GM18520 (cell line): ENCODE measurements around the gene HES1.
A peak's percentile ranks its signal among the peaks of the same experiment; 100 is the strongest.
"Not testable (repeated sequence)": the region's sequence is repeated elsewhere in the genome, so short reads cannot be mapped to it uniquely, and the experiment has no call there.

Experiments used
- ATAC-seq: cut with Tn5 transposase; IDR thresholded peaks from one replicate; pipeline ENCODE4 v1.9.1; 2021; ENCODE audit not compliant: unreplicated experiment

HES1 gene

DNA sequence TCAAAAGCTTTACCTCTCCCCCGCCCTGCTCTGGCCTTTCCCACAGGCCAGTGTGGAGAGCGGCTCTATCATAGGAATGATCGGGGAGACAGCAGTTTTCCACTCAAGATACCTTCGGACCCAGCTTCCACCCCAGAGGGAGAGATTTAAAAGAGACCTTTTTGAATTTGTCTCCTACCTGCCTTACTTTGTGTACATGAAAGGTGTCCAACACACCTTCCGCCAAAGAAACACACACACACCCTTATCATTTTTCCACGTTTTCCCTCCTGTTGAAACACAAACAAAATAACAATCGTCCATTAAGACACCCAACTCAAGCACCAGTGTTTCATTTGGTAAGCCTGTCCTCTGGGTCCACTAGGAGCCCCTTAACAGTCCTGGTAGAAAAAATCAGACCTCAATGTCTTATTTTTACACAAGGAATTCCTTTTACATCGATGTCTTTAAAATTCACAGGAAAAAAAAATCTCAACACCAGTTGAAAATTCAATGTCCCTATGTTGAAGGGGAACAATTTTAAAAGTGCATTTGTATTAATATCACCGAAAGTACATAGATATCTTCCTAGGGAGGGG lies 4.0 kb downstream of the HES1 start:
- ATAC-seq = no peak

DNA sequence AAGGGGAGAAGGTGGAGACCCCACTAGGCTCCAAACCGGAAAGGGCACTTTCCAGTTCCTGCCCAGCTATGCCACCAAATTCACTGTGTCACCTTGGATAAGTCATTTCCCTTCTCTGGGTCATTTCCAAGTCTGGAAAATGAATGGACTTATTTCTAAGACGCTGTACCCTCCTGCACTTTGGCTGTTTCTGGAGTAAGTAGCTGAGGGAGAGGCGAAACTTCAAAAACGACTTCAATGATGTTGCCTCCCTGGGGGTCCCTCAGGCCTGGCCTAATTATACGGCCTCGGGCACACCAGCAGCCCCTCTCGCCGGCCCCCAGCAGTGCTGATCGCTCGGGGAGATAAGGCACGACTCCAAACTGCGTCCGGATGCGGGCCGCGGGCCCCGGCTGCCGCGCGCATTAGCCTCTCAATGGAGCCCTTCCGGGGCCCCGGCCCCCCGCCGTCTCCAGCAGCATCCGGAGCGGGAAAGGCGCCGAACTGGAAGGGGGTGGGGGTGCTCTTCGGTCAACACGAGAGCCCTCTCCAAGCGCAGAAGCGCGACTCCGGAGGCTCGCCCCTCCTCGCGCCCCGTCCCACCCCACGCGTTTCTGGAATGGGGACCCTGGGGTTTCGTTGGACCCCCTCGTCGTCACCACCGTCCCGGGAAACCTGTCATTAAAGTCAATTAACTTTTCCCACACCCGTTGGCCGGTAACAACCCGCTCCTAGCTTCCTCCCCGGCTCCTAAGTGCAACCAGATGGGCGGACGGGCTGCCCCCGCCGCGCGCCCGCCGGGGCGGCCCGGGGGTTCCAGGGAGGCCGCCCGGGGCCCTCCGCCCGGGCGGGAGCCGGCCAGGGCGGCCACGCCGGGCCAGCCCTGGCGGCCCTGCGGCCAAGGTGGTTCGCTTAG lies 4.8 kb downstream of the HES1 start:
- no peak for ATAC-seq

DNA sequence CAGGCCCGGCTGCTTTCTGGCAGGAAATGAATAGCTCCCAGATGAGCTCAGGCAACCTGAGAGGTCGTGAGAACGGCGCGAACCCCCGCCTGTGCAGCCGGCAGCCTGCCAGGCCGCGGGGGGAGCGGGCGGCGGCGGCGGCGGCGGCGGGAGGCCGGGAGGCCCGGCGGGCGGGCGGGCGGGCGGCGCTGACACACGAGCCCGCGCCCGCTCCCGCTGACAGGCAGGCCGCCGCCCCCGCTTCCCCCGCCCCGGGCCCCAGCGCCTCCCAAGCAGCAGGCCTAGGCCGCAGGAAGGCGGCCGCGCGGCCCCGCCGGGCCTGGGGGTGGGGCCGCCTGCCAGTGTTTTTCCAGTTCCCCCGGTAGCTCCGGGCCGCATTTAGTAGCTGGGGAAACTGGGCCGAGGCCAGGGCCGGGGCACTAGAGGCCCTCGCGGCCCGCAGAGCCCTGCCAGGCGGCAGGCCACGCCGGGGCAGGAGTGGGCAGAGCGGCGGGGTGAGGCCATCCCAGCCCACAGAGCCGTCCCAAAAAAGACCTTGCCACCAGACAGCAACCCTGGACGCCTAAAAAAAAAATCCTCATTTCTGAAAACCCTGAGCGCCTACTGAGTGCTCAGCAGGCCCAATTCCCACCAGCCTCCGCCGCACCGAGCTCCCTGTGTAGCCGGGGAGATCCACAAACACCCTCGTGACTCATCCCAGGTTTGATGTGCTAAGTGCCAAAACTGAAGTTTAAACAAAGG lies 5.6 kb downstream of the HES1 start:
- peak; percentile 32 for ATAC-seq

DNA sequence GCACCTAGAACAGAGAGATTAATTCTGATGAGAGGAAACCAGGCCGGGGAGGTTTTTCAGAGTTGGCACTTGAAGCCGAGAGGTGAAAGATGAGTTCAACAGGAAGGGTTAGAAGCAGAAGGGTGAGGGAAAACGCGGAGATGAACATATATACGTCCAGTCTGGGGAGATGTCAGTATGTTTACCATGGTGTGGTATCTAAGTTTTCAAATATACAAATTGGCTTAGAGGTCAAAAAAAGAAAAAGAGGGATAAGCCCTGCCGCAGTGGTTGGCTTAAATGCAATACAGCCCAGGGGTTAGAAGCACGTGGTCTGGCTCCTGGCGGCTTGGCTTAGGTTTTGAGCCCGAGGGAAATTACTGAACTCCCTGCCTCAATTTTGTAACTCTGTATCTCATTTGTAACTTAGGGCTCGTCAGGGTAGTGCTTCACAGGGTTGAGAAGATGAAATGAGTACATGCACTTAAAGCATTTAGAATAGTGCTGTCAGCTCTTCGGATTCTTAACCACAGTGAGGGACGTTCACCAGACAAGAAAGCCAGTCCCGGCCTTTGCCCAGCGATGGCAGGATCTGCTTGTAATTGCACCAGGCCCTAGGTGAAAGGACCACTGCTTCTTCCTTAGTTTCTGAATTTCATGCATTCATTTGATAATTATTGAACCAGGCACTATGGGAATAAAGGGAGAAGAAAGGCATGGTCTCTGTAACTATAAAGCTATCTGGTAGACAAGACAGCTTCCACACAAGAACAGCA lies 6.4 kb downstream of the HES1 start:
- ATAC-seq = no peak

DNA sequence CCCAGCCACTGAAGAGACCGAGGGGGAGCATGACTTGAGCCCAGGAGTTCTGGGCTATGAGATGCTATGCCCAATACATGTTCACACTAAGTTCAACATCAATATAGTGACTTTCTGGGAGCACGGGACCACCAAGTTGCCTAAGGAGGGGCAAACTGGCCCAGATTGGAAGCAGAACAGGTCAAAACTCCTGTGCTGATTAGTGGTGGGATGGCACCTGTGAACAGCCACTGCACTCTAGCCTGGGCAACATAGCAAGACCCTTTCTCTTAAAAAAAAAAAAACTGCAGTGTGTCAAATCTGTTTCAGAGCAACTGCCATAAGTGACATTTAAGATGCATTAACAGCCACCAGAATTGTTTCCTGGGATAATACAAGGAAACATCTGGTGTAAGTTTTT lies 9.8 kb downstream of the HES1 start:
- ATAC-seq = no peak

DNA sequence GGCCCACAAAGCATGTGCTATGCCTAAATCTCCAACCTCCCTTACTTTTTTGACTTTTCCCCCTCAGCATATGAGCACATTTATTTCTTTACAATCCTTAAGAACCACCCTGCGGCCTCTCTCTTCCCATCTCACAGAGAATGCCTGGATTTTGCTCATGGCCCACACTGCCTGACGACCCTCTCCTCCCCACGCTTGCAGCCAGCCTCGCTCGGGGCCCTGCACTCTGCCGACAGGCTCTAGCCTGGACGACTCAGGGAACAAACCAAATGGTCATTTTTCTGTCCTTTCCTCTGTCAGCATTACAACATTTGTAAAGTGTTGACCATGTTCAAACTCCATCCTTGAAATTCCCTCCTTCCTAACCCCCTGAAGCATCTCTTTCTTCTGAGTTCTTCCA lies 11.7 kb downstream of the HES1 start:
- ATAC-seq = no peak

DNA sequence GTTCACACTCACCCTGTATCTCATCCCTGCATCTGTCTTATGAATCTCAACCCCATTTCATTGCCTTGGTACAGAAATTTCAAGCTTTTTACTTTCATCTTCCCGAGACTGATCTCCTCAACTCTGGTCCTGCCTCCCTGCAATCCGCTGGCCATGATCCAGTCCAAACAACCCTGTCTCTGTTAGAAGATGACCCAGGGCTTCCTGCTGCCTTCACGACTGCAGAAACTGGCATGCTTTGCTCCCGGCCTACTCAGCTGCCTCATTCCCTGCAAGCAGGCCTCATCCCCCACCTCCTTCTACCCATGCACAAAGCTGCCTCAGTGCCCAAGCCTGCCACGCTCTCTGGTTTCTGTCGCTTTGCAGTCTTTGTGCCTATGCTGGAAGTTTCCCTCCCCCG lies 12.4 kb downstream of the HES1 start:
- ATAC-seq = no peak

DNA sequence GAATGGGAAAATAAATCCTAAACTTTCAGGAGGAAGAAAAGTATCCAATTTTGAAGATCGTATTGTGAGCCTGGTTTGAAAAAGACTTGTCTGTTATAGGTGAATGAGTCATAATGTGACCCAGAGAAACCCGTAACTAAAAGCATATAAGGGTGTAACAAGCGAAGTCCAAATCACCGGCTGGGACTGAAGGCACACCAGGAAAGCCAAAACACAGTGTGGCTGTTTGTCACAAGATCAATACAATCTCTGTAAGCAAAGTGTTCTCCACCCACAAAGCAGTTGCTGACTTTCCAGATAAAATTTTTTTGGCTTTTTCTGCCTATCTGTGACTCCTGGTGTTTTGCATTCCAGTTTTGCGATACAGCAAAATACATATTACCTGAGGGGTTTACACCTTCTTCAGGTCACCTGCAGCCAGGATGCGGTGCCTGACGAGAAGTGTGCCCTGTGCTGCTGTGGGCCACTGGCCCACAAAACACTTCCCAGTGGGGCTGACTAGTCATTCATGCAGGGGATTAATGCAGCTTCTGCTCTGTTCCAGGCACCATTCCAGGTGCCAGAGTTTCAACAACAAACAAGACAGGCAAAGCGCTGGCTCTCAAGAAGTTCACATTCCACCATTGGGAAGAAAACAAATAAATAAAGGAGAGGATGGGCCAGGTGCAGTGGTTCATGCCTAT lies 14.4 kb downstream of the HES1 start:
- no peak for ATAC-seq

DNA sequence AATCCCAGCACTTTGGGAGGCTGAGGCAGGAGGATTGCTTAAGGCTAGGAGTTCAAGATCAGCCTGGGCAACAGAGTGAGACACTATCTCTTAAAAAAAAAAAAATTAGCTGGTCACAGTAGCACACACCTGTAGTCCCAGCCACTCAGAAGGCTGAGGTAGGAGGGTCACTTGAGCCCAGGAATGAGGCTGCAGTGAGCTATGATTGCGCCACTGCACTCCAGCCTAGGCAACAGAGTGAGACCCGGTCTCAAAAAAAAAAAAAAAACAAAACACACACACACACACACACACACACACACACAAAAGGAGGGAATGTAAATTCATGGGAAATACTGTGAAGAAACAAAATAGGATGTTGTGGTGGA lies 15.0 kb downstream of the HES1 start:
- ATAC-seq = not testable (repeated sequence)

DNA sequence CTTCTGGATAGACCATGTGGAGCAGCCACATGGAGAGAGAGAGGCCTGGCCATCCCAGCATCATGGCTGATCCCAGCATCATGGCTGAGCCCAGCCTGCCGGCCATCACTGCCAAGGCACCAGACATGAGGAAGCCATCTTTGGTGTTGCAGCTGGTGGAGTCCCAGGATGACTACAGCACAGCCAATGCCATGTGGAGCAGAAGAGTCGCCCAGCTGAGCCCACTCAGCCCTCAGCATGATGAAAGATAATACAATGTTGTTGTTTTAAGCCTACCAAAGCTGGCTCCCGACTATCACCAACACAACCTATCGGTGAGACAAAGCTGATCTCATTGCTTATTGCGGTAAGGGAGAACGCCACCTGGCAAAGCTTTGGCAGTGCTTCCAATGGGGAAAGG lies 18.4 kb downstream of the HES1 start:
- ATAC-seq = no peak

DNA sequence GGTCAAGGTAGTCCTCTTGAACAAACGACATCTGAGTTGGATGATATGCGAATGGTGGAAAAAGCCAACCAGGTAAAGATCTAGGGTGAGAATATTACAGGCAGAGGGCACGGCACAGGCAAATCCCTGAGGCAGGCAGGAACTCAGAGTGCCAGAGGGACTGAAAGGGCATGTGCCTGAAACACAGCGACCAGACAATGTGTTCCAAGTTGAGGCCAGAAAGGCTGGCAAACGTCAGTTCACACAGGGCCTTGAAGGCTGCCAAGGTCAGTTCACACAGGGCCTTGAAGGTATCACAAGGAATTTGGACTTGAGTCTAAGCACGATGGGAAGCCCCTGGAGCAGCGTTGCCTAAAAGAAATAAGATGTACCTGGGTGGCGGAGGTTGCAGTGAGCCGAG lies 20.1 kb downstream of the HES1 start:
- ATAC-seq = no peak

DNA sequence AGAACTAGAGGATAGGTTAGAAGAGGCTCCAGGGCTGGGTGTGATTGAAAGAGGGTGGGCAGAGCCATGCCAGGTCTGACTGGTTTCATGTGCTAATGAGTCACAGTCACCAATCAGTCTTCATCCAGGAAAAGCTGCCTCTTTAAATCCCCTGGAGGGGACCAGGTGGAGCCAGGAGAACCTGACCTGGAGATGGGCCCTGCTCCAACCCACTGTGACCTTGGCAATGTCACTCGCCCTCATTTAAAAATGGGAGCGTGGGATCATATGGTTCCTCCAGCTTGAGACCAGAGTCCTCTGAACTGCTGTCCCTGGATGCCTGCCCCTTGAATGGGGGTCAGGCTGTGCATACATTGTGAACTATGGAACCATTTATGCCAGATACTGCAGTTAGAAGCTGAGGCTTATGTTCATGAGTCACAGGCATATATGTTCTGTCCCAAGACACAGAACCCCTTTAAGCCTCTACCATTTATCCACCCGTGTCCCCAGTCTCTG lies 23.0 kb downstream of the HES1 start:
- no peak for ATAC-seq

DNA sequence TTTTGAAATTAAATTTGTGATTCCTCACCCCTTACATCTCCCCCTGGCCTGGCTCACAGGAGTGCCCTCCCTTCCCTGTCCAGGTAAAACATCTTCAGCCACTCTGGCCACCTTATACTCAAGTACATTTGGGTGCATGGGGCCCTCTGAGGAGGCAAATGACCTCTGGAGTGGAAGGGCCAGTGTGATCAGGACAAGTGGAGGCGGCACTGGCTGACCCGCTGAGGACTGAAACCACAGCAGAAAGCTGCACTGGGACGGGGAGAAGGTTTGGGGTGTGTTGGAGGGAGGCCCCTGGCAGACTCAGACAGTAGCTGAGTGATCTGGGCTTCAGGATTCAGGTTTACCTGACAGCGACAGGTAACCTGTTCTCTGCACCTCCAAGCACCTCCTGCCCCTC lies 24.2 kb downstream of the HES1 start:
- no peak for ATAC-seq

DNA sequence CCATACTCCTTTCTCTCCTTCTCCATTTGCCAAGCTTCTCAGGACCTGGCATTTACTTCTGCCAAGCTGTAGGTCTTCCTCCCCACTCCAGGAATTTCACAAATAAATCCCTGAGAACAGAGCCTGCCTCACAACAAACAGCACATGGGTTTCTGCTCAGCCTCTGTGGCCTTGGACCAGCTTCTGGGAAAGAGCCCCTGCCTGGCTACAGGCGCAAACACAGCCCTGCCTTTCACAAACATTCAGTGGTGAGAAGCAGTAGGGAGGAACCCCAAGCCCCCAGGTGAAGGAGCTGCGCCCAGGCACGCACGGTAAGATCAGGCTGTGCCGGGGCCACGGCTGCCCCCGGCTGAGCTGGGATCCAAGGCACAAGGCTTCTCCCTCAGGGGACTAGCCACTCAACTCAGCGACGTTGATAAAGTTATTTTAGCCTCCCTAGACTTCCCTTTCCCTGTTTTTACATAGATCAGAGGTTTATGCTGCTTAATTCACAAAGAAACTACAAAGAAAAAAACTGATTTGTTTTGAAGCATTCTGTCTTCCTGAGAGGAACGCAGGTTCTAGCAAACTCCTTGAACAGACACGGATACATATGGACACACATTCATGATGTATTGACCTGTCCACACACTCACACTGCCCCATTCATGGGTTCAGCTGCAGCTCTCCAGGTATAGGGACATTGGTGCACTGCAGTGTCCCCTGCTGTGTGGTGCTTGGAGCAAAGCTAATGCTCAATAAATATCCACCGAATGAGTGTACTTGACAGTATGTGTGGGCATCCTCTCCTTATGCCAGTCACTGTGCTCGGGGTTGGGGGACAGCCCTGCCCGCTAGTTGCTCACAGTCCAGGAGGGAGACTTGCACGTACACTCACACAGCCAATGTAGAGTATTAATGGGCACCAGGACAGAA lies 25.4 kb downstream of the HES1 start:
- ATAC-seq = no peak

DNA sequence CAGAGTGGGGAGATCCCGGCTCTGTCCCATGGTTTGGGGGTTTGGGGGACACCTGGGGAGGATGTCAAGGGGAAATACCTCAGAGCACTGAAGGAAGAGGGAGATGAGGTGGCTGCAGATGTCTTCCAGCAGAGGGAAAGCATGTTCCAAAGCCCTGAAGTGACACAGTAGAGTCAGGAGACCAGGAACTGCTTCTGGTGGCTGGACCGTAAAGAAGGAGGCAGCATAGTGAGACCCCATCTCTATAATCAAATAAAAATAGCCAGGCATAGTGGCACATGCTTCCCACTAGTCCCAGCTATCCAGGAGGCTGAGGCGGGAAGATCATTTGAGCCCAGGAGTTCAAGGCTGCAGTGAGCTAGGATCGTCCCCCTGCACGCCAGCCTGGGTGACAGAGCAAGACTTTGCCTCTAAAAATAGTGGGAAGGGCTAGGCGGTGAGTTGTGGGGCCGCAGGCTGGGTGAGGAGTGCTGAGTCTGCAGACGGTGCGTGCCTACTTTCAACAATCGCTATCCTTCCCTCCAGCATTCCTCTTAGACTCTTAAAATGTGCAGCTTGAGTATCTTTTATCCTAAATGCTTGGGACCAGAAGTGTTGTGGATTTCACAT lies 26.2 kb downstream of the HES1 start:
- ATAC-seq = no peak

DNA sequence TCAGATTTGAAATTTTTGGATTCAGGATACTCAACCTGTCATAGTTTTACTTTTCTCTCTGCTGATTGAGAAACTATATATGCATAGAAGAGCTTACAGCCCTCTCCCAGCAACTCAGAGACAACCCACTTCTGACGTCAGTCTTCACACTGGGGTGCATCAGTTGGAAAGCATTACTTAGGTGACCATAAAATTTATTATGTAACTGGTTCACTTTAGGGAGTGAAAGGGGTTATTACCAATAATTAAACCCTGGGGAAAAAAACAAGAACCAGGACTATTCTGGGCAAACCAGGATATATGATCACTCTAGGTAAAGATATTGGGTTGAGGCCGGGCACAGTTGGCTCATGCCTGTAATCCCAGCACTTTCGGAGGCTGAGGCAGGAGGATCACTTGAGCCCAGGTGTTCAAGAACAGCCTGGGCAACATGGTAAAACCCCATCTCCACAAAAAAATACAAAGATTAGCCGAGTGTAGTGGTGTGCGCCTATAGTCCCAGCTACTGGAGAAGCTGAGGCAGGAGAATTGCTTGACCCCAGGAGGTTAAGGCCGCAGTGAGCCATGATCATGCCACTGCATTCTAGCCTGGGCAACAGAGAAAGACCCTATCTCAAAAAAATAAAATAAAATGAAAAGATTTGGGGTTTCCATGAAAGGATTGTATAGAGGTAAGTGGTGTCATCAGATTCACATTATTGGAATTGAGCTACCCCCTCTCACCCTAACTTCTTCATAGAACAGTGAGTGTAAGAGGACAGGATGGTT lies 27.1 kb downstream of the HES1 start:
- no peak for ATAC-seq

DNA sequence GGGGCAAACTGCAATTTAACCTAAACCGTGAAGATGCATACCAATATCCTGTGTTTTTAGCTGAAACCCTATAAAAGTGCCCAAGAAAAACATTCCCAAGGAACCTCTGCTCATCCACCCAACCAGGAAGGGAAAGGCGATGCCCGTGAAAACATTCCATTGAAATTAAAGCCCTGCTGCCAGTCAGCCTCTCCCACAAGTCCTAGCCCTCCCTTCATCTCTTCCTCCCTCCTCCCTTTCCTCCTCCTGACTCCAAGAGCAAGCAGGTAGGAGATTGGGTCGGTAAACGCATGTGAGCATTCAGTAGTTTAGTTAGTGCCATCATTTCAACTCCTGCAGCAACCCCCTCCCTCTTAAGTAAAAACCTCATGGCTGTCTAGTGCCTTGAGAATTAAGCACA lies 27.7 kb downstream of the HES1 start:
- ATAC-seq = no peak

DNA sequence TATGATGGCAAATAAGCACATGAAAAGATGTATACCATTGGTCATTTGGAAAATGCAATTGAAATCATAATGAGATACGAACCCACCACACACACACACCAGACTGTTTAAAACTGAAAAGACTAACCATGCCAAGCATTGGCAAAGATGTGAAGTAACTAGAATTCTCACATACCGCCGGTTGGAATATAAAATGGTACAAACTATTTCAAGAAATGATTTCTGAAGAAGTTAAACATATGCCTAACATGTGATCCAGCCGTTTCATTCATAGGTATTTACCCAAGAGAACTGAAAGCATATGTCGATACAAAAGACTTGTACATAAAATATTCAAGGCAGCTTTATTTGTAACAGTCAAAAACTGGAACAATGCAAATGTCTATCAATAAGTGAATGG lies 28.9 kb downstream of the HES1 start:
- no peak for ATAC-seq
